ENCODE measurements around the gene TMEM243. TPM values are rescaled to one million over a fixed set of nuclear protein-coding genes. Genes with fewer than 3 reads are reported as not detected.

TMEM243 gene
- total RNA-seq, 1 experiment from 2014 or later: 23.5 TPM

GRCh38 chr7:87179180-87179579 lies 40.4 kb downstream of the TMEM243 start:
- no peaks in the 10 kb centered on the region for H3K27me3 Mint-ChIP-seq (ENCODE audit: low read depth)
- Histone ChIP-seq H3K4me2 (ENCODE audit: insufficient read depth, insufficient read length, low read length) (no peak overlapping the region), H4K91ac (ENCODE audit: insufficient read length, low read depth, low read length) (no peak overlapping the region), H4K8ac (replicated peaks; ENCODE audit: insufficient read length, low read depth, low read length) (no peak overlapping the region), H3K4ac (ENCODE audit: low read depth, low read length) (no peak overlapping the region), H4K20me1 (ENCODE audit: control insufficient read depth, insufficient read depth, insufficient read length) (no peaks in the 10 kb centered on the region), H4K5ac (ENCODE audit: insufficient read length, low read depth, low read length) (no peak overlapping the region), H2BK120ac (ENCODE audit: low read depth, low read length, poor library complexity, severe bottlenecking) (no peak overlapping the region), H3K56ac (ENCODE audit: insufficient read length, low read depth, low read length) (no peak overlapping the region), H2BK15ac (ENCODE audit: low read depth, low read length) (no peak overlapping the region), H3K9me3 (ENCODE audit: control insufficient read depth, low read depth, low read length) (no peaks in the 10 kb centered on the region), H3K14ac (ENCODE audit: insufficient read depth, low read length) (no peak overlapping the region), H2AK5ac (ENCODE audit: insufficient read length, low read length) (no peak overlapping the region), H2BK5ac (ENCODE audit: insufficient read length, low read length) (no peak overlapping the region), H2BK12ac (ENCODE audit: insufficient read length, low read depth, low read length) (no peak overlapping the region), H3K18ac (ENCODE audit: insufficient read length, low read depth, low read length) (no peak overlapping the region), H2BK20ac (ENCODE audit: low read depth, low read length, poor library complexity, severe bottlenecking) (no peak overlapping the region), H3K23ac (ENCODE audit: insufficient read length, low read depth, low read length) (no peak overlapping the region), H3K23me2 (ENCODE audit: insufficient read length, low read depth, low read length, poor library complexity, severe bottlenecking) (no peaks in the 10 kb centered on the region), H3K27me3 (ENCODE audit: insufficient read depth, low read length) (no peaks in the 10 kb centered on the region), H3K27ac (ENCODE audit: insufficient read length, low read depth, low read length) (no peak overlapping the region), H3T11ph (ENCODE audit: low read length) (no peak overlapping the region), H2AFZ (ENCODE audit: low read length) (no peak overlapping the region), H3K4me1 (ENCODE audit: insufficient read depth, low read length) (no peaks in the 10 kb centered on the region), H3K79me2 (ENCODE audit: insufficient read depth, low read length) (no peaks in the 10 kb centered on the region), H3K9ac (ENCODE audit: extremely low read depth, insufficient read length, low read length) (no peak overlapping the region), H3K79me1 (ENCODE audit: insufficient read depth, low read depth, low read length, poor library complexity, severe bottlenecking) (no peaks in the 10 kb centered on the region)
- H3K27ac Mint-ChIP-seq: no peak overlapping the region; a peak in 1 of 7 replicates
- H3K36me3 Mint-ChIP-seq (ENCODE audit: insufficient read depth in 1 of 3, low read depth in 3 of 3): peaks cover 36 to 76% (median 73%) of the 10 kb centered on the region in 3 experiments; a peak in 6 of 7 replicates
- H3K4me1 Mint-ChIP-seq: no peaks in the 10 kb centered on the region
- WGBS (ENCODE audit: extremely low coverage, insufficient read length, low lambda C conversion rate): no CpG with 5 or more reads among the region's 3 CpGs
- H3K4me3 Mint-ChIP-seq: no peak overlapping the region
- no peak for DNase-seq
- H3K9me3 Mint-ChIP-seq: no peaks in the 10 kb centered on the region
- TF ChIP-seq CTCF (conservative IDR thresholded peaks at IDR 0.05): no peak
